Upper lobe of right lung (tissue), 1 donor: ENCODE measurements around the gene ZNF618. TPM values are rescaled to one million over a fixed set of nuclear protein-coding genes. Genes with fewer than 3 reads are reported as not detected.

ENCODE experiments used
- ATAC-seq: fragments of 200-7000 bp; cut with Tn5 transposase; one replicate; pipeline ENCODE4 v1.9.1; 2020; ENCODE audit warnings: mild to moderate bottlenecking, moderate library complexity
- DNase-seq: peaks from one replicate; pipeline ENCODE4 v3.0.0-alpha.2; 2020
- H3K27ac ChIP-seq: fragments of 200-600 bp; one replicate; pipeline ENCODE4 v1.8.0; 2022
- H3K27me3 ChIP-seq: fragments of 200-600 bp; one replicate; pipeline ENCODE4 v1.8.0; 2022; ENCODE audit warnings: mild to moderate bottlenecking
- H3K36me3 ChIP-seq: fragments of 200-600 bp; one replicate; pipeline ENCODE4 v1.8.0; 2022
- H3K4me1 ChIP-seq: fragments of 200-600 bp; one replicate; pipeline ENCODE4 v1.8.0; 2022
- H3K4me3 ChIP-seq: fragments of 200-600 bp; one replicate; pipeline ENCODE4 v1.8.0; 2022; ENCODE audit warnings: mild to moderate bottlenecking
- H3K9me3 ChIP-seq: fragments of 200-600 bp; one replicate; pipeline ENCODE4 v1.8.0; 2022
- intact Hi-C: fragments of 100-400 bp; cut with DNase I; formaldehyde crosslinking; loops from one replicate; pipeline ENCODE4 v1.11.0; 2022
- total RNA-seq: library from RNA; stranded (reverse); fragmentation: NEBNext Ultra II Directional; extraction: Animal tissue kit (Norgen Biotek cat#: 25700); gene quantifications from one replicate; pipeline ENCODE4 v1.2.1, GENCODE V29; 2021
- TF ChIP-seq, protein P1 (sequence below): fragments of 200-600 bp; IDR thresholded peaks from one replicate; pipeline ENCODE4 v1.8.0; 2022; ENCODE audit warnings: antibody characterized with exemption
- donor health status: DM: no; HTN: yes; CAD: no; lungs with severe emphysema.

The ZNF618 gene
- total RNA-seq, 1 donor from 2014 or later: 9.8 TPM

DNA sequence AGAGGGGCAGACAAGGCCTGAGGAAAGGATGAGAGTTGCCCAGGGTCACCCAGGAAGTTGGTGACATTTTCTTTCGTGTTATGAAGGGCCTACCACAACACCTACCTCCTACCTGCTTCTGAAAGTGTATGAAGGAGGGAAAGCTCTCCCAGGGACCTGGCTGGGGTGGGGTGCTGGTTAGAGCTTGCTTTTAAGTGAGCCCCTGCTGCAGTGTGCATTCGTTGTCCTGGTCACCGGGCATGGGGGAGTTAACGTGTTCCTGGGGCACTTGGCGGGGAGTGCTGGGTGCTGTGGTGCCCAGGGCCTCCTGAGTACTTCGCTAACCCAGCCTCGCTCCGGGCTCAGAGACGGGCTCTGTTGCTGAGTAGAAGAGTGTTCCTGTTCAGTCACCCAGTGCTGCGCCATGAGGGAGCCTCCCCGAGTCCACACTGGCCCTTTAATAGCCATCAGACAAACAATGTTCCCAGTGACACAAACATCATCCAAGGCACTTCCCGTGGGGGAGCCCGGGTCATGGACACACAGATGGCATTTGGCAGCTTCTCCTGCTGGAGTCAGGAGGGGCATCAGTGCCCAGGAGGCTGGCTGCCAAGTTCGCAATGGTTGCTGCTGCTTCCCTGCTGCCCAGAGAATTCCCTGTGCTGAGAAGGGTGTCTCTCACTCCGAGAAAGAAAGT is 116.3 kb downstream of the ZNF618 start:
- ATAC-seq (peak; percentile 18), DNase-seq (no peak)
- intact Hi-C loops: no loop called here
- TF ChIP-seq, protein P1, sequence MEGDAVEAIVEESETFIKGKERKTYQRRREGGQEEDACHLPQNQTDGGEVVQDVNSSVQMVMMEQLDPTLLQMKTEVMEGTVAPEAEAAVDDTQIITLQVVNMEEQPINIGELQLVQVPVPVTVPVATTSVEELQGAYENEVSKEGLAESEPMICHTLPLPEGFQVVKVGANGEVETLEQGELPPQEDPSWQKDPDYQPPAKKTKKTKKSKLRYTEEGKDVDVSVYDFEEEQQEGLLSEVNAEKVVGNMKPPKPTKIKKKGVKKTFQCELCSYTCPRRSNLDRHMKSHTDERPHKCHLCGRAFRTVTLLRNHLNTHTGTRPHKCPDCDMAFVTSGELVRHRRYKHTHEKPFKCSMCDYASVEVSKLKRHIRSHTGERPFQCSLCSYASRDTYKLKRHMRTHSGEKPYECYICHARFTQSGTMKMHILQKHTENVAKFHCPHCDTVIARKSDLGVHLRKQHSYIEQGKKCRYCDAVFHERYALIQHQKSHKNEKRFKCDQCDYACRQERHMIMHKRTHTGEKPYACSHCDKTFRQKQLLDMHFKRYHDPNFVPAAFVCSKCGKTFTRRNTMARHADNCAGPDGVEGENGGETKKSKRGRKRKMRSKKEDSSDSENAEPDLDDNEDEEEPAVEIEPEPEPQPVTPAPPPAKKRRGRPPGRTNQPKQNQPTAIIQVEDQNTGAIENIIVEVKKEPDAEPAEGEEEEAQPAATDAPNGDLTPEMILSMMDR: no peak
- no peak overlapping the region for H3K27ac ChIP-seq
- H3K4me3 ChIP-seq: no peak overlapping the region
- H3K27me3 ChIP-seq: no peaks in the 10 kb centered on the region
- H3K9me3 ChIP-seq: no peaks in the 10 kb centered on the region
- H3K36me3 ChIP-seq: no peaks in the 10 kb centered on the region
- peaks cover 43% of the 10 kb centered on the region for H3K4me1 ChIP-seq

DNA sequence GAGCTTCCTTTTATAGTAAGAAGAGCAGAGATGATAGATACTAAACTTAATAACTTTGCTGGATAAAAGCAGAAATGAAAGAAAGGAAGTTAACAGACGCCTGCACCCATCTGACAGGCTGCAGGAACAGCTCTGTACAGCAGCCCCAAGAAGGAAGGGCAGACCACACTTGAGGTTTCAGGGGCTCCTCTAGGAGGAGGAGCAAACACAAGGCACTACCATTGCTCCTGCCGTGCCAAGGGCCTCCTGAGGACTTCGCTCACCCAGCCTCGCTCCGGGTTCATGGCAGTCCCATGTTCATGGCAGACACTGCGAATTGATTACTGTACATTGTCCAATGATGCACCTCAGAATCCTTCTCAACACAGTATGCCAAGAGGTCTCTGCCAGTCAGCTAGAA is 116.9 kb downstream of the ZNF618 start:
- intact Hi-C loops: no loop called here
- DNase-seq (no peak), ATAC-seq (peak; percentile 23)
- no peaks in the 10 kb centered on the region for H3K36me3 ChIP-seq
- no peak overlapping the region for H3K27ac ChIP-seq
- H3K27me3 ChIP-seq: no peaks in the 10 kb centered on the region
- TF ChIP-seq, protein P1: no peak
- H3K4me3 ChIP-seq: no peak overlapping the region
- no peaks in the 10 kb centered on the region for H3K9me3 ChIP-seq
- H3K4me1 ChIP-seq: peaks cover 43% of the 10 kb centered on the region

DNA sequence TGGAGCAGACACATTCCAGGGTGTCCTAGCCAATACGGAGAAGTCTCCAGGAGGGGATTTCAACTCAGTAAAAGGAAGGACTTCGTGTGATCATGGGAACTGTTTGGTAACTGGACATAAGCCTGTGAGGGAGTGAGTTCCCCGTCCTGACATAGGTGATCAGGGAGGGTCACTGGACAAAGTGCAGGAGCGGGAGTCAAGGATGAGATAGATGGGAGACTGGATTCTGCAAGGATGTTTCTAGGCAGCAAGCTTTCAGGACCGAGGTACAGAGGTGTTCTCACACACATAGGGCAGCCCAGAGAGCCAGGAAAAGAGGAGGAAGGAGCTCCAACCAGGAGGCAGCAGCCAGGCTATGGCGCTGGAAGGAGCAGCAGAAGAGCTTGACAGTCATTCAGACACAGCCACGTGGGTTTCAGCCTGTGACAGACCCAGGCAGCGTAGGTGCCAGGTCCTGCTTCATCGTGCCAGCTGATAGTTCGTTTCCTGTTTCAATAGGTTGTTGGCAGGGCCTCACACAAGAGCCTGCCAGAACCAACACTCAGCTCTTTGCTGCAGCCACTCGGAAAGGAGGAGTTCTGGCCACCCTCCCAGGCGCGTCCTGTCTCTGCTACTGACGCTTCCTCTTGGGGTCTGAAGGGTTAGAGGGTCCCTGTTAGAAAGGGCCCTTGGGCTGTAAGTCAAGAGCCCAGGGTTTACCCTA is 117.9 kb downstream of the ZNF618 start:
- Histone ChIP-seq H3K4me1 (peaks cover 43% of the 10 kb centered on the region), H3K4me3 (no peak overlapping the region), H3K9me3 (no peaks in the 10 kb centered on the region), H3K27ac (no peak overlapping the region), H3K36me3 (no peaks in the 10 kb centered on the region), H3K27me3 (no peaks in the 10 kb centered on the region)
- DNase-seq: peak; percentile 89
- TF ChIP-seq, protein P1: no peak
- peak; percentile 89 for ATAC-seq
- intact Hi-C loops: no loop called here

DNA sequence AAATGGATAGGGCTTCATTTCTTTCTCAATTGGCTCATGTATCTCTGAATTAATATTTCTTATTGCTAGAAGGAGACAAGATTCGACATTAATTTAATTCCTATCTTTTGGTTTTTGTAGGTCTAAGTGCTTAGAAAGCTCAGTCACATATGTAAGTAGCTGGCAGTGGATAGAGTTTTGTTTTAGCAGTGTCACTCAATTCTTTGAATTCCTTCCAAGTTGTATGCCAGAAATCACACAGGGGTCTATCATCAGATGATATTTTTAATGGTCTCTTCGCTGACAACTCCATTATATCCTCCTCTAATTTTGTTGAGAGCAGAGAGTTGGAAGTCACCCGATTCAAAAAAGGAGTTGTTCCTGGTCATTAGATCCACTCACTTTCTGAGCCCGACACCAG is 119.3 kb downstream of the ZNF618 start:
- Histone ChIP-seq H3K4me1 (peaks cover 43% of the 10 kb centered on the region), H3K27me3 (no peaks in the 10 kb centered on the region)

DNA sequence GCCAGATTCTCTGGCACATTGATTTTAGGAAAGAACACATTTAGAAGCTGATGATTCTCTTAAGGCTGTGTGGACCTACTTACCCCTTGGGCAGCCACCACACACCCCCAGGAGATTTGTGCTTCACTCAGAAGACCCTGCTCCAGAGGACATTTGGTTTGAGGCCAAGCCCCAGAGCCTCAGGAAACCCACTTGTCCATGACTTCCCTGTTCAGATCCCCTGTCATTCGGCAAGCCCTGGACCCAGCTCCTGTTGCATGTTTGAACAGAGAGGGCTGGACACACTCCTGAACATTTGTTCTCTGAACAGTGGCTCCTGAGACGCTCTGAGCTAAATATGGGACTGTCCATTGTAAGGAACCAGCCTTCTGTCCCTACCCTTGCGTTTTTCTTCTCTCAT is 119.9 kb downstream of the ZNF618 start:
- intact Hi-C loops: no loop called here

More for the DNA sequence above, 119.3 kb downstream of the ZNF618 start:
- TF ChIP-seq, protein P1: no peak
- Histone ChIP-seq H3K27ac (no peak overlapping the region), H3K4me3 (no peak overlapping the region), H3K9me3 (no peaks in the 10 kb centered on the region), H3K36me3 (no peaks in the 10 kb centered on the region)
- DNase-seq (no peak), ATAC-seq (no peak)
- intact Hi-C loops: no loop called here

More for the DNA sequence above, 119.9 kb downstream of the ZNF618 start:
- Histone ChIP-seq H3K9me3 (no peaks in the 10 kb centered on the region), H3K4me3 (no peak overlapping the region), H3K4me1 (peaks cover 40% of the 10 kb centered on the region), H3K27ac (no peak overlapping the region), H3K36me3 (no peaks in the 10 kb centered on the region), H3K27me3 (no peaks in the 10 kb centered on the region)
- TF ChIP-seq, protein P1: no peak
- DNase-seq (no peak), ATAC-seq (no peak)
